ENCODE data around the gene XPR1.

DNA sequence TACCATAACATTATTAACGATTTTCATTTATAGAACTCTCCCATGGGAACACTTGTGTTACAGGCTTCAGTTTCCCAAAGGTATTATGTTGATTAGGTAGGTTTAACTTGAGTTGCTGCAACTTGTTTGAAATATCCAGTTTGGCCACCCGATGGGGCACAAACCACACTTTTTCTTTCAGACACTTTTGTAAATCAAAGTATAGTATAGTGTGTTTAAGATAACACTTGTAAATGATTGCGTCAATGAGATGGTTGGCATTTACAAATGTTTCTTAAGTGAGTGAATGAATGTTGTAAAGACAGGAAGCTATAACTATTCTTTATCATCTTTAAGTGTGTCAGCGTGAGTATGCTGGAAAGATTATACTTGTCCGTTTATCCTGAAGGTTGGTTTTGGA lies 4.3 kb downstream of the XPR1 start:
- TF ChIP-seq, protein P1, sequence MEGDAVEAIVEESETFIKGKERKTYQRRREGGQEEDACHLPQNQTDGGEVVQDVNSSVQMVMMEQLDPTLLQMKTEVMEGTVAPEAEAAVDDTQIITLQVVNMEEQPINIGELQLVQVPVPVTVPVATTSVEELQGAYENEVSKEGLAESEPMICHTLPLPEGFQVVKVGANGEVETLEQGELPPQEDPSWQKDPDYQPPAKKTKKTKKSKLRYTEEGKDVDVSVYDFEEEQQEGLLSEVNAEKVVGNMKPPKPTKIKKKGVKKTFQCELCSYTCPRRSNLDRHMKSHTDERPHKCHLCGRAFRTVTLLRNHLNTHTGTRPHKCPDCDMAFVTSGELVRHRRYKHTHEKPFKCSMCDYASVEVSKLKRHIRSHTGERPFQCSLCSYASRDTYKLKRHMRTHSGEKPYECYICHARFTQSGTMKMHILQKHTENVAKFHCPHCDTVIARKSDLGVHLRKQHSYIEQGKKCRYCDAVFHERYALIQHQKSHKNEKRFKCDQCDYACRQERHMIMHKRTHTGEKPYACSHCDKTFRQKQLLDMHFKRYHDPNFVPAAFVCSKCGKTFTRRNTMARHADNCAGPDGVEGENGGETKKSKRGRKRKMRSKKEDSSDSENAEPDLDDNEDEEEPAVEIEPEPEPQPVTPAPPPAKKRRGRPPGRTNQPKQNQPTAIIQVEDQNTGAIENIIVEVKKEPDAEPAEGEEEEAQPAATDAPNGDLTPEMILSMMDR (IDR thresholded peaks at IDR 0.05), result peak in 2 of 6 experiments; percentile 40
- no peak for TF ChIP-seq POLR2A (IDR thresholded peaks at IDR 0.05)
